Pancreas (tissue), 10 donors: ENCODE measurements around the gene GPR15LG. TPM values are rescaled to one million over a fixed set of nuclear protein-coding genes. Genes with fewer than 3 reads are reported as not detected.

ENCODE experiments used
- ATAC-seq, 4 donors: fragments of 200-7000 bp; cut with Tn5 transposase; one replicate each; pipeline versions ENCODE4 v1.8.0 to v1.9.1; 2020; ENCODE audit warnings: mild to moderate bottlenecking in 4 of 4, moderate library complexity in 4 of 4
- DNase-seq, 6 donors: peaks; one replicate each; pipeline ENCODE4 v3.0.0-alpha.2; 2020
- FAIRE-seq: peaks from 2 replicates; lab custom pipeline; 2012; peaks lifted over from hg19 to GRCh38; lab: Jason Lieb, UNC
- H3K27ac ChIP-seq, 4 donors: fragments of 200-600 bp; sonication (generic); 1 replicate in 3 of 4; 2 replicates in 1 of 4; pipeline versions ENCODE4 v1.5.0 to v1.8.0; 2020
- H3K27me3 ChIP-seq, 4 donors: fragments of 200-600 bp; one replicate each; pipeline ENCODE4 v1.8.0; 2021
- H3K36me3 ChIP-seq, 3 donors: fragments of 200-600 bp; sonication (generic) in 1 of 3; one replicate each; pipeline versions ENCODE4 v1.5.0 to v1.8.0; 2020 to 2021
- H3K4me1 ChIP-seq, 3 donors: fragments of 200-600 bp; one replicate each; pipeline ENCODE4 v1.8.0; 2021
- H3K4me3 ChIP-seq, 4 donors: fragments of 200-600 bp; sonication (generic) in 2 of 4; one replicate each; pipeline versions ENCODE4 v1.5.0 to v1.8.0; 2020 to 2021
- H3K9me3 ChIP-seq, 4 donors: fragments of 200-600 bp; one replicate each; pipeline ENCODE4 v1.8.0; 2021
- WGBS, 2 donors: extraction: QIAGEN DNeasy Blood & Tissue Kit; methylation state at CpG; one replicate each; pipeline ENCODE4 v1.1.7; 2013; 5-methylcytosine and 5-hydroxymethylcytosine counted together
- intact Hi-C, 3 donors: fragments of 100-400 bp; cut with DNase I; formaldehyde crosslinking; loops; one replicate each; pipeline versions ENCODE4 v1.11.1 to v1.14.2; 2022
- polyA plus RNA-seq, 2 donors: library from polyadenylated mRNA; stranded (reverse); fragments of 200-250 nt; gene quantifications; one replicate each; pipeline ENCODE4 v1.2.3, GENCODE V29; 2013
- total RNA-seq, 6 donors: library from RNA; stranded (reverse); fragmentation: NEBNext Ultra II Directional in 4 of 6; extraction: Animal tissue kit (Norgen Biotek cat#: 25700) in 4 of 6; gene quantifications; one replicate each; pipeline versions ENCODE4 v1.2.1 to v1.2.4, GENCODE V29; 2021 to 2023
- TF ChIP-seq, protein P1 (sequence below), 4 donors: fragments of 200-600 bp; sonication (generic) in 3 of 4; IDR thresholded peaks; one replicate each; pipeline versions ENCODE4 v1.5.0 to v1.8.0; 2021; ENCODE audit warnings: antibody characterized with exemption in 4 of 4
- donor health status: healthy with polysubstance abuse.
- donor health status: DM: no; HTN: no; CAD: no; lungs with moderate emphysema.
- donor health status: DM: no; HTN: no; CAD: no.
- donor health status: control.
- donor health status: control.
- donor health status: Bipolar disorder and iron deficiency.
- donor health status: DM: yes; HTN: yes; CAD: no.
- donor health status: DM: no; HTN: no; CAD: no.
- donor health status: DM: no; HTN: no; CAD: no.
- donor health status: DM: yes; HTN: yes; CAD: no.

The GPR15LG gene
- total and polyA plus RNA-seq, 8 donors, result 0.09 to 0.32 (median 0.23) TPM; not detected in 5

DNA sequence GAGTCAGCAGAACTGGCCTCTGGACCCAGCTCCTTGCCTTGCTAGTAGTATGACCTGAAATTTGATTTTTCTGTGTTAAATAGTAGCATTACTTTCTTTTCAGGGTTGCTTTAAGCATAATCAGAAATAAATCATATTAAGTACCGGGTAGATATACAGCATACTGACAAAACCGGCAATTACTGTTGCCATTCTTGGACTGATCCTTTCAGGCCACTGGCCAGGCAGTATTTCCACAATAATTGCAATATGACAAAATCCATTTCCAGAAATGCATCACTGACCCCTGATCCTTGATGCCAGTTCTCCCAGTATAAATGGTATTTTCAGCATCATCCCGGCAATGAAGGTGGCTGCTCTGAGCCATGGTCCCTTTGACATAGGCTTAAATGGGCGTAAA is 60.9 kb downstream of the GPR15LG start:
- Histone ChIP-seq H3K4me3 (no peak overlapping the region), H3K27me3 (no peaks in the 10 kb centered on the region), H3K27ac (no peak overlapping the region), H3K36me3 (no peaks in the 10 kb centered on the region), H3K4me1 (no peaks in the 10 kb centered on the region), H3K9me3 (no peaks in the 10 kb centered on the region)
- WGBS, 2 donors, result 75 to 91% methylated on average over 4 of the region's 4 CpGs
- no peak for FAIRE-seq
- DNase-seq, result no peak
- no peak for ATAC-seq
- intact Hi-C loops, result no loop called here
- TF ChIP-seq, protein P1, sequence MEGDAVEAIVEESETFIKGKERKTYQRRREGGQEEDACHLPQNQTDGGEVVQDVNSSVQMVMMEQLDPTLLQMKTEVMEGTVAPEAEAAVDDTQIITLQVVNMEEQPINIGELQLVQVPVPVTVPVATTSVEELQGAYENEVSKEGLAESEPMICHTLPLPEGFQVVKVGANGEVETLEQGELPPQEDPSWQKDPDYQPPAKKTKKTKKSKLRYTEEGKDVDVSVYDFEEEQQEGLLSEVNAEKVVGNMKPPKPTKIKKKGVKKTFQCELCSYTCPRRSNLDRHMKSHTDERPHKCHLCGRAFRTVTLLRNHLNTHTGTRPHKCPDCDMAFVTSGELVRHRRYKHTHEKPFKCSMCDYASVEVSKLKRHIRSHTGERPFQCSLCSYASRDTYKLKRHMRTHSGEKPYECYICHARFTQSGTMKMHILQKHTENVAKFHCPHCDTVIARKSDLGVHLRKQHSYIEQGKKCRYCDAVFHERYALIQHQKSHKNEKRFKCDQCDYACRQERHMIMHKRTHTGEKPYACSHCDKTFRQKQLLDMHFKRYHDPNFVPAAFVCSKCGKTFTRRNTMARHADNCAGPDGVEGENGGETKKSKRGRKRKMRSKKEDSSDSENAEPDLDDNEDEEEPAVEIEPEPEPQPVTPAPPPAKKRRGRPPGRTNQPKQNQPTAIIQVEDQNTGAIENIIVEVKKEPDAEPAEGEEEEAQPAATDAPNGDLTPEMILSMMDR (IDR thresholded peaks at IDR 0.05), result no peak

Other genes with a start within 250 kb of the GPR15LG start
- gene GHITM, start 34.3 kb upstream of the GPR15LG start, total RNA-seq, result 10 to 100 TPM; 31.5 to 57.8 (median 49.5) TPM
- gene GHITM, start 34.3 kb upstream of the GPR15LG start, polyA plus RNA-seq, result 10 to 100 TPM; 31.1 to 68.5 TPM
- gene CDHR1, start 20.7 kb downstream of the GPR15LG start, total RNA-seq, result under 1 TPM in 5 of 6 donors, not detected in 1; 0.03 to 0.50 (median 0.32) TPM
- under 1 TPM; 0.72 to 0.77 TPM for gene CDHR1, start 20.7 kb downstream of the GPR15LG start, polyA plus RNA-seq
- gene LRIT2, start 51.7 kb downstream of the GPR15LG start, total RNA-seq, result not detected
- not detected for gene LRIT2, start 51.7 kb downstream of the GPR15LG start, polyA plus RNA-seq
- not detected for gene LRIT1, start 67.7 kb downstream of the GPR15LG start, total RNA-seq
- not detected for gene LRIT1, start 67.7 kb downstream of the GPR15LG start, polyA plus RNA-seq
- gene RGR, start 71.3 kb downstream of the GPR15LG start, total RNA-seq, result not detected
- gene RGR, start 71.3 kb downstream of the GPR15LG start, polyA plus RNA-seq, result not detected
- 10 to 100 TPM; 17.5 to 25.6 (median 22.5) TPM for gene CCSER2, start 154.8 kb downstream of the GPR15LG start, total RNA-seq
- 1 to 10 TPM; 3.5 to 6.0 TPM for gene CCSER2, start 154.8 kb downstream of the GPR15LG start, polyA plus RNA-seq